A673 (cell line): ENCODE data around the gene LITAFD.

Experiments used
- CTCF ChIP-seq: fragments of 300-800, 200-600 bp; sonication (generic); conservative IDR thresholded peaks from 2 replicates; pipeline ENCODE4 v1.5.1; 2017; ENCODE audit warnings: low read depth, mild to moderate bottlenecking, antibody characterized with exemption, low read length, moderate library complexity, mixed read lengths
- EZH2 ChIP-seq: fragments of 200-600 bp; sonication (generic); IDR thresholded peaks from 2 replicates; pipeline ENCODE4 v1.6.1; 2017; ENCODE audit warnings: borderline replicate concordance, low read depth, mild to moderate bottlenecking, mixed read lengths, antibody characterized with exemption, low read length; ENCODE audit not compliant: poor library complexity, severe bottlenecking

- TF ChIP-seq CTCF, result no peak
- no peak for TF ChIP-seq EZH2
Observed at GRCh38 chr16:8868416-8869211, 13.5 kb upstream of the LITAFD start, which contains the start of gene CARHSP1.
